HG02938 (cell line): ENCODE measurements around the gene AGFG2.
"Not testable (repeated sequence)": the region's sequence is repeated elsewhere in the genome, so short reads cannot be mapped to it uniquely, and the experiment has no call there.

Experiments
- ATAC-seq: cut with Tn5 transposase; IDR thresholded peaks from one replicate; pipeline ENCODE4 v1.9.1; 2021; ENCODE audit warnings: mild to moderate bottlenecking, moderate library complexity; ENCODE audit not compliant: unreplicated experiment

AGFG2 gene

GRCh38 chr7:100547872-100548271, 8.9 kb downstream of the AGFG2 start:
- ATAC-seq = no peak

GRCh38 chr7:100548446-100548845, 9.4 kb downstream of the AGFG2 start:
- not testable (repeated sequence) for ATAC-seq

GRCh38 chr7:100552532-100552931, 13.5 kb downstream of the AGFG2 start:
- no peak for ATAC-seq

- no peak for ATAC-seq
Measured at GRCh38 chr7:100553032-100553431, 14.0 kb downstream of the AGFG2 start.

GRCh38 chr7:100555701-100556100, 16.7 kb downstream of the AGFG2 start:
- no peak for ATAC-seq

- no peak for ATAC-seq
Measured at GRCh38 chr7:100556541-100556940, 17.5 kb downstream of the AGFG2 start.

- no peak for ATAC-seq
Measured at GRCh38 chr7:100559127-100559526, 20.1 kb downstream of the AGFG2 start.

- ATAC-seq = no peak
Measured at GRCh38 chr7:100561491-100562194, 22.6 kb downstream of the AGFG2 start.

GRCh38 chr7:100562195-100563099, 23.4 kb downstream of the AGFG2 start:
- ATAC-seq = no peak

GRCh38 chr7:100563100-100563564, 24.1 kb downstream of the AGFG2 start:
- ATAC-seq = no peak

- no peak for ATAC-seq
Measured at GRCh38 chr7:100563809-100564400, 24.9 kb downstream of the AGFG2 start.

GRCh38 chr7:100564405-100564804, 25.4 kb downstream of the AGFG2 start:
- ATAC-seq = not testable (repeated sequence)

GRCh38 chr7:100565133-100565571, 26.1 kb downstream of the AGFG2 start:
- no peak for ATAC-seq

- ATAC-seq = no peak
Measured at GRCh38 chr7:100566018-100566531, 27.1 kb downstream of the AGFG2 start.

- no peak for ATAC-seq
Measured at GRCh38 chr7:100567031-100567730, 28.2 kb downstream of the AGFG2 start.

- ATAC-seq = no peak
Measured at GRCh38 chr7:100567751-100568175, 28.8 kb downstream of the AGFG2 start.

GRCh38 chr7:100568176-100568895, 29.3 kb downstream of the AGFG2 start:
- ATAC-seq = no peak

- ATAC-seq = no peak
Measured at GRCh38 chr7:100568896-100569844, 30.2 kb downstream of the AGFG2 start.
